ENCODE measurements around the gene RIN3.

RIN3 gene

DNA sequence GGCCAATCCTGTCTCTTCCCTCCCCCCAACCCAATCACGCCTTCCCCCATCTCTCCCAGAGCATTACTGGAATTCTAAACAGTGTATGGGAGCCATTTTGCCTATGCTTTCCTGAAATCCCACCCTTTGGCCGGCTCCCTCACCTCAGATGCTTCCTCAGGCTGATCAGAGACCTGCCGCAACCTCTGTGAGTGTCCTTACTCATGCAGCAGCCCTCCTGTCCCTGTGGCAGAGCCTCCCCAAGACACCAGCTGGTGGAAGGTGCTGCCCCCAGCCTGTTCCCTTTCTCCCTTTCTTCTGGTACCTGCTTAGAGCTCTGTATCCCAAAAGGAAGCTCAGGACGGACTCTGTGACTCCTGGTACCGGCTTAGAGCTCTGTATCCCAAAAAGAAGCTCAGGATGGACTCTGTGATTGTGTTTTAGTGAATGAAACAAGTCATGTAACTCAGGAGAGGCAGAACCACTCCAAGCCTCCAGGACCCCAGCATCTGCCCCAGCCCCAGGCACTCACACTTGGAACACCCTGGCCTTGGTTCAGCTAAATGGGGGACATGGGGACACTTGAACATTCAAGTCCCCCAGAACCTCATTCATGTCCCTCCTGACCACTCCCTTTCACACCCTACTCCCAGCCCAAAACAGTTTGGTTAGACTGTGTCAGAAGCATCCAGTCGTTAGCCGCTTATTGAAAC is 29.3 kb upstream of the RIN3 start:
- DNase-seq (ENCODE audit: low spot score), result no peak

- peak; percentile 75 for DNase-seq (ENCODE audit: low spot score)
These were observed 26.7 kb upstream of the RIN3 start for GRCh38 chr14:92486881-92487280.

DNA sequence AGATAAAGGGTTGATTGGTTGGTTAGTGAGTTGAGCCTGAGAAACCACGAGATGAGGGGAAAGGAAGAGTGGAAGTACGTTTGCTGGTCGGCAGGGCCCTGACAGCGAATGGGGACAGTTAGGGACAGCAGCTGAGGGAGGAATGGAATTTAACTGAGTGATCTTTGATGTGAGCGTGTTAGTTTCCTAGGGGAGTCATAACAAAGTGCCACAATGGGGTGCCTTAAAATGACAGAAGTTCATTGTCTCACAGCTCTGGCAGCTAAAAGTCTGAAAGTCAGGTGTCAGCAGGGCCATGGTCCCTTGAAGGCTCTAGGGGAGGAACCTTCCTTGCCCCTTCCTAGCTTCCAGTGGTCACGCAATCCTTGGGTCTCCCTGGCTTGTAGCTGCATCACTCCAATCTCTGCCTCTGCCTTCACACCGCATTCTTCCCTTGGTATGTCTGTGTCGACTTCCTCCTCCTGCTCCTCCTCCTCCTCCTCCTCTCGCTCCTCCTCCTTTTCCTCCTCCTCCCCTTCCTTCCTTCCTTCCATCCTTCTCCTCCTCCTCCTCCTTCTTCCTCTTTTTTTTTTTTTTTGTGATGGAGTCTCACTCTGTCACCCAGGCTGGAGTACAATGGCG is 26.0 kb upstream of the RIN3 start:
- DNase-seq (ENCODE audit: low spot score), result no peak

DNA sequence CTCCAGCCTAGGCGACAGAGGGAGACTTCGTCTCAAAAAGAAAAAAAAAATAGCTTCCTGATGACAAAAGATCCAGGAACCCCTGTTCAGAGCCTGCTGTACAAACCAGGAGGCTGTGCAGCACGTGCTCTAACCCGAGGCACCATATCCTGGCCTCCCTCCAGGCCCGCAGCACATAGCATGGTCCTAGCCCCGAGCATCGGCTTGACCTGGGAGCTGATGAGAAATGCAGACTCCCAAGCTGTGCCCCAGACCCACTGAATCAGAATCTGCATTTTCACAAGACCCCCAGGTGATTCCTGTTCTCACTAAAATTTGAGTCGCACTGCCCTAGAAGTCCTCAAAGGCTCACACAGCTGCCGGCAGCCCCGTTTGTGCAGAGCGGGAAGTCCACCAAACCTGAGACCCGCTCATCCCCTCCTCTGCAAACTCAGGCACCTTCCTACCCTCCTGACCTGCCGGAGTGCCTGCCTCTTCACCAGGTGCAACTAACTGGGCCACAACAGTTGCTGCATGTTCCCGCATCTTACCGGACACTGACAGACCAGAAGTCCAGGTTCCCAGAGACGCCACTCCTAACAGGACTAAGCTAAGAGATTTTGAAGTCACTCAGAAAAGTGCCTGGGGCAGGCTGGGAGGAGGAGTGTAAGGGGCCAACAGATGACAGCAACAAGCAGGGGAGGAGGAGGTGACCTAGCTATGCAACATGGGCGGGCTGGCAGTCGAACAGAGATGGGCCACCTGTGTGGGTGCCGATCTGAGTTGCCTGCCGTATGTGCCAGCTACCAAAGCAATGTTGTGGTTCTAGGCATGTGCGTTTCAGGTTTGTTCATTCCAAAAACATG is 24.0 kb upstream of the RIN3 start:
- no peak for DNase-seq (ENCODE audit: low spot score)

- no peak for DNase-seq (ENCODE audit: low spot score)
These were observed 23.2 kb upstream of the RIN3 start for GRCh38 chr14:92490239-92490959.

DNA sequence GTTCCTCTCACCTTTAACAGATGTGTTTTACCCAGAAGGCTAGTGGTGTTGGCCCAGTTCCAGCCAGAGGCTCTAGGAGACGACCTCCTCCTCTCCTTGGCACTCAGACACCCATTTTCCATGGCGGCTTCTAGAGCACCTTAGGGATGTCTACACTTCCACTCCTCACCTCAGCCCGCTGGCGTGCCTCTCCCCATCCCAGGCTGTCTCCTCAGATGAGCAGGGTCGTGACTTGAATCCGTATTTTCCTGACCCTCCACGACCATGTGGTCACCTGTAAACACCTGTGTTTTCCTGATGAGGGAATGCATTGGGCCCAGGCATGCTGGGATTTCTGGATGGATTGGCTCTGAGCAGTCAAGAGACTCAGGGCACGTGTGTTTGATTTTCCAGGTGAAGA is 21.8 kb upstream of the RIN3 start:
- DNase-seq (ENCODE audit: low spot score), result no peak

GRCh38 chr14:92492258-92492657 is 21.3 kb upstream of the RIN3 start:
- DNase-seq (ENCODE audit: low spot score), result no peak

GRCh38 chr14:92493024-92493423 is 20.6 kb upstream of the RIN3 start:
- no peak for DNase-seq (ENCODE audit: low spot score)

DNA sequence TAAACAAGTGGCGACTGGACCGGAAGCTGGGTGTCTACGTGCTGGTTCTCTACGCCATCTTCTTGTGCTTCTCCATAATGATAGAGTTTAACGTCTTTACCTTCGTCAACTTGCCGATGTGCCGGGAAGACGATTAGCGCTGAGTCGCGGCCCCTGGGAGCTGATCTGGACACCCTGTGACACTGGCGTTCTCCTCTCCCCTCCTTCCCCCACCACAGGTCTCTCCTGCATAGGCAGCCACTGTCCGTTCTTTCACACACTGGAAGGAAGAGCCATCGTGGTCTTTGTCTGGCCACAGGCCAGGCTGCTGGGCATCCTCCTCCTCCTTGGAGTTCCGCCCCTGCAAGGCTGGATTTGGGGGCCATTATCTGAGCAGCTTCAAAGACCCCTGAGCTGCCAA is 20.1 kb upstream of the RIN3 start:
- no peak for DNase-seq (ENCODE audit: low spot score)

DNA sequence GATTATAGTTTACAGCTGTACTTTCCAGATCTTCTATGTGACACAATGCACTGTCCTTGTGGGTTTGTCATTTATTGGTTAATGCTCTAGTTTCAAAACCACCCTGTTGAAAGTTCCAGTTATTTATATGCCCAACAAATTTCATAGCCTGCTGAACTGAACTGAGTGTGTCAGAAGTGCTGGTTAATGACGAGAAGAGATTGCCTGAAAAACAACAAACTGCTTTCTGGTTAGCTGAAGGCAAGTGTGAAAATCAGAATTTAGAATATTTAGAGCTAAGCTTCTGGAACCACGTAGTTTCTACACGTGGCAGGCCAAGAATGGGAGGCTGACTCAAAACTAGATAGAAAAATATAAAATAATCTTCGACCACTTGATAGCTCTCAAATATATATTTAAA is 19.1 kb upstream of the RIN3 start:
- DNase-seq (ENCODE audit: low spot score), result no peak

DNA sequence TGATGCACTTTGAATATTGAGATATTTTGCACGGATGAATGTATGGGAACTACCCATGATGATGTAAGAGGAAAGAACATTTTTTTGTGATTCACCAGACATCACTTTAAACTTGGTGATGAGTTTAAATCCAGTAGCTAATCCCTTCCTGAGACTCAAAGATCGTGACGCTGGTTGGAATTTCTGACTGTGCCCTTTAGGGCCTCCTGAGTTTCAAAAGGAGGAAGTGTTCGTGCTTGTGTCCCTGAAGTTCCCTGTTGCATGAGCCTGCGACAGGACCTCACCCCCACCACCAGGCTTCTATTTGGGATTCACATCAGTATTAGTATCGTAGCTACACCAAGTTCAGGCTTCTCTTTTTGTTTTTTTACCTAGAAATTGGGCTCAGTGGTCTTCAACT is 18.6 kb upstream of the RIN3 start:
- no peak for DNase-seq (ENCODE audit: low spot score)

DNA sequence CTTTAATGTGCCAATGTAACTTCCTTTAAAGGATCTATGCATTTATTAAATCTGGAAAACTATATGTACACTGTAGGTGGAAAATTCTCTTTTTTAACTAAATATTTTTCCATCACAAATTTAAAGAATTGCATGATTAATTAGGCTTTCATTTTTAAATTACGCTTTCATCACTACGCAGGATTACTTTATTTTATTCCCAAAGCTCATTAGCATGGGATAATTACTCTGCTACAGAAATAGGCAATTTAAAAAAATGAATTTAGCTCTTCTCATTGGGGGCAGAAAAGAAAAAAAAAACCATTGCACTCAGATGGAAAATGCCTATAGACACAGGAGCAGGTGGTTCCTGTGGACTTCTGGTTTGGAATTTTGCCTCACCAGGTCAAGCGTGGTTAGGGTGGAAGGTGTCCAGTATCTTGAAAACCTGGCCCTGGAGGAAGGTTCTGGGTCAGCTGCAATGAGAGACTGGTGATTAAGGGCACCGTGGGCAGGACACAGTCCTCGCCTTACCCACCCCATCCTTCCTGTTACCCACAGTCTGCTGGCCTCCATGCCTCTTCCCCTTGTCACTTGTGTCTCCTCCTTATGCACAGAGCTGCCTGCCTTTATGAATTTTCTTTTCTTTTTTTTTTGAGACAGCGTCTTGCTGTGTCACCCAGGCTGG is 17.3 kb upstream of the RIN3 start:
- DNase-seq (ENCODE audit: low spot score), result no peak

- no peak for DNase-seq (ENCODE audit: low spot score)
These were observed 16.2 kb upstream of the RIN3 start for GRCh38 chr14:92497391-92497790.

- DNase-seq (ENCODE audit: low spot score), result no peak
These were observed 14.3 kb upstream of the RIN3 start for GRCh38 chr14:92499234-92499633.

- no peak for DNase-seq (ENCODE audit: low spot score)
These were observed 13.1 kb upstream of the RIN3 start for GRCh38 chr14:92500491-92500941.

DNA sequence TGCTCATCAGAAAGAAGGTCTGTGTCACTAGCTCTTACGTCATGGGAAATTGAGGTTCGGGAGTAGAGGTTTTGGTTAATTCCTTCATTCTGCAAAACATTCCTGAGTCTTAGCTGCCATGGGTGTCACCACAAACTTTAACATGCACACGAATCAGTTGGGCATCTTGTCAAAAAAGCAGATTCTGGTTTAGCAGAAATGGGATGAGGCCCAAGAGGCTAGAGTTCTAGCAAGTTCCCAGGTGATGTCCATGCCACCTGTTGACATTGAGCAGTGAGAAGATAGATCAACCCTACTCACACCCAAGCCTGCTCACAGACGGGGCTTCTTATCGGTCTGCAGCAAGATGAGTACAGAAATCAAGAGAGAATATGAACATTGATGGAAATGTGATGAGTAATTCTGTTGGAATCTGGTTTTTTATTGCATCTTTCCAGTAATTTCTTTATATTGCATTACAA is 11.7 kb upstream of the RIN3 start:
- DNase-seq (ENCODE audit: low spot score), result peak; percentile 81

- no peak for DNase-seq (ENCODE audit: low spot score)
These were observed 10.9 kb upstream of the RIN3 start for GRCh38 chr14:92502541-92503286.

GRCh38 chr14:92503756-92504491 is 9.7 kb upstream of the RIN3 start:
- DNase-seq (ENCODE audit: low spot score), result peak; percentile 78

DNA sequence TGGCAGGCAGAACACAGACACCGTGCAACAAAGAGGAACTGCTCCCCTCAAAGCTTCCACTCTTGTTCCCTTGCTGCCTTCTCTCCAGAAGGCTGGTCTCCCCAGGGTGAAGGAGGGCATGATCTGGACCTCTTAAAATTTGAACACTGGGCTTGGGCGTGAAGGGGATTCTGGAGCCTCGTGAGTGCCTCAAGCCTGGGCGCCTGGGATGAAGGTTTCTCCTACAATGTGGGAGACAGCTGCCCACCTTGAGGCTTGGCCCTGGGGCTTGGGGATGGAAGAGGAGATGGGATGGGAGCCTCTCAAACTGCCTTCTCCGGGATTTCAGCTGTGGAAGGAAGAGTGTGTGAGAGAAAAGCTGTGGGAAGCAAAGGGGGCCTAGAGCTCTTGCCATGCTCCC is 7.8 kb upstream of the RIN3 start:
- DNase-seq (ENCODE audit: low spot score), result no peak

GRCh38 chr14:92506231-92506630 is 7.3 kb upstream of the RIN3 start:
- DNase-seq (ENCODE audit: low spot score), result no peak
